Stomach (tissue), 4 donors: ENCODE data around the gene ITGA7.

Experiments
- POLR2AphosphoS5 ChIP-seq, 3 donors: sonication (generic); formaldehyde crosslinking; IDR thresholded peaks; one replicate each; pipeline ENCODE4 v1.6.1; 2016; ENCODE audit warnings: antibody characterized with exemption in 3 of 3
- TF ChIP-seq, protein P1 (sequence below), 7 experiments: fragments of 450-650 bp in 4 of 7; fragments of 200-600 bp in 3 of 7; sonication (generic) in 3 of 7; IDR thresholded peaks; one replicate each; pipeline ENCODE4 v1.5.1; 2016 to 2019; ENCODE audit warnings: antibody characterized with exemption in 7 of 7, control low read depth in 2 of 7, mild to moderate bottlenecking in 1 of 7

DNA sequence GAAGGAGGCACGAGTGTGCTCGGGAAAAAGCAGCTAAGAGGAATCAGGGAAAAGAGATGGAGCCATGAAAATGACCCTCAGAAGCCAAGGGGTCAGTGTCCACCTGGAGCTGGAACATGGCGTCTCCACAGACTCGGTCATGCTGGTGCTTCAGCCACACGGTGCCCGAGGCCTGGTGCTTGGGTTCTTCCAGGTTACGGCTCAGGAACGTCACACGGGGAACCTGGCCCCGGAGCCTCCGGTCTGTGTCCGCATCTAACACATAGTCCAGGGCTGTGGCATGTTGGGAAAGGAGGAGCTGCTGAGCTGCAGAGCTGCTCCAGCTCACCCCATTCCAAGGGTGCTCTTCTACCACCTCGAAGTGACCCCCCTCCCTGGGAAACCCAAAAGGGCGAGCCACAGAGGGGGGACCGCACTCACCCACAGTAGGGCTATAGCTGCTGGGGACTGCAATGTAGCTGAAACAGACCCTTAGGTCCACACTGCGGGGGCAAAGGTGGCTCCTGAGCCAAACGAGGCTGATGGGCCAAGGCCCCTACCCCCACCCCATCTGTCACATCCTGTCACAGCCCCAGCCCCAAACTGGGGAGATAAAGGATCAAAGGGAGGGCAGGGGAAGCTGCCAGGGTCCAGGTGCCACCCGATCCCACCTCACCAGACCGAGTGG is 10.8 kb downstream of the ITGA7 start:
- TF ChIP-seq POLR2AphosphoS5 (IDR thresholded peaks at IDR 0.05), result no peak
- TF ChIP-seq, protein P1, sequence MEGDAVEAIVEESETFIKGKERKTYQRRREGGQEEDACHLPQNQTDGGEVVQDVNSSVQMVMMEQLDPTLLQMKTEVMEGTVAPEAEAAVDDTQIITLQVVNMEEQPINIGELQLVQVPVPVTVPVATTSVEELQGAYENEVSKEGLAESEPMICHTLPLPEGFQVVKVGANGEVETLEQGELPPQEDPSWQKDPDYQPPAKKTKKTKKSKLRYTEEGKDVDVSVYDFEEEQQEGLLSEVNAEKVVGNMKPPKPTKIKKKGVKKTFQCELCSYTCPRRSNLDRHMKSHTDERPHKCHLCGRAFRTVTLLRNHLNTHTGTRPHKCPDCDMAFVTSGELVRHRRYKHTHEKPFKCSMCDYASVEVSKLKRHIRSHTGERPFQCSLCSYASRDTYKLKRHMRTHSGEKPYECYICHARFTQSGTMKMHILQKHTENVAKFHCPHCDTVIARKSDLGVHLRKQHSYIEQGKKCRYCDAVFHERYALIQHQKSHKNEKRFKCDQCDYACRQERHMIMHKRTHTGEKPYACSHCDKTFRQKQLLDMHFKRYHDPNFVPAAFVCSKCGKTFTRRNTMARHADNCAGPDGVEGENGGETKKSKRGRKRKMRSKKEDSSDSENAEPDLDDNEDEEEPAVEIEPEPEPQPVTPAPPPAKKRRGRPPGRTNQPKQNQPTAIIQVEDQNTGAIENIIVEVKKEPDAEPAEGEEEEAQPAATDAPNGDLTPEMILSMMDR (IDR thresholded peaks at IDR 0.05), result no peak
